GM04503 (cell line): ENCODE data around the gene GRPEL2.
A peak's percentile ranks its signal among the peaks of the same experiment; 100 is the strongest.
"Not testable (repeated sequence)": the region's sequence is repeated elsewhere in the genome, so short reads cannot be mapped to it uniquely, and the experiment has no call there.

Experiments used
- DNase-seq: peaks from one replicate; pipeline ENCODE4 v3.0.0-alpha.2; 2012; ENCODE audit warnings: low read depth

Gene GRPEL2

DNA sequence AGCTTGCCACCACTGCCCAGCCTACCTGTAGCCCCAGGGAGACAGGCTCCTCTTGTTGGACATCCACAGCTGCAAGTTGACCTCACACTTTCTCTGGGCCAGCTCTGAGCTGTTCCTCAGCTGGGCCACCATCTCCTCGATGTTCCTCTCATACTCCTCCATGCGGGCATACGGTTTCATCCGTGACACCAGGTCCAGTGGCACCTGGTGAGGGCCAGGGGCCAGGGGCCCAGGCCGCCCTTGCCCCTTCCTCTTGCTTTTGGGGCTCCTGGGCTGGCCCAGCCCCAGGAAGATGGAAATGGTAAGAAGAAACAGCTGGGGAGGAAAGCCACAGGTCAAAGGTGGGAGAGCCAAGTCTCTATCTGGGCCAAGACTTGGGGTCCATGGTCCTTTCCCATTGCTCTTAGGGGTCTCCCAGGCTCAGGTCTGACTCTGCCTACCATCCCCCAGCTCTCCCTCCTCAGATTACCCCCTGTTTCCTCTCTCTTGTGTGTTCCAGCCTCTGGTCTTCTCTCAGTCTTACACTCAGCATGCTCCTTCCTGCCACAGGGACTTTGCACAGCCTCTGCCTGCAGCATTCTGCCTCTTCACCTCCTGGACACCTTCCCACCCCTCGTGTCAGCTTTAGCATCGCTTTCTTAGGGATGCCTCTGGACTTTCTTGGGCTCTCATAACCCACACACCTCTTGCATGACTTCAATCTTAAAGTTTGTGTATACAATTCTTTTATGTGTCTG lies 31.6 kb downstream of the GRPEL2 start:
- DNase-seq, result no peak

DNA sequence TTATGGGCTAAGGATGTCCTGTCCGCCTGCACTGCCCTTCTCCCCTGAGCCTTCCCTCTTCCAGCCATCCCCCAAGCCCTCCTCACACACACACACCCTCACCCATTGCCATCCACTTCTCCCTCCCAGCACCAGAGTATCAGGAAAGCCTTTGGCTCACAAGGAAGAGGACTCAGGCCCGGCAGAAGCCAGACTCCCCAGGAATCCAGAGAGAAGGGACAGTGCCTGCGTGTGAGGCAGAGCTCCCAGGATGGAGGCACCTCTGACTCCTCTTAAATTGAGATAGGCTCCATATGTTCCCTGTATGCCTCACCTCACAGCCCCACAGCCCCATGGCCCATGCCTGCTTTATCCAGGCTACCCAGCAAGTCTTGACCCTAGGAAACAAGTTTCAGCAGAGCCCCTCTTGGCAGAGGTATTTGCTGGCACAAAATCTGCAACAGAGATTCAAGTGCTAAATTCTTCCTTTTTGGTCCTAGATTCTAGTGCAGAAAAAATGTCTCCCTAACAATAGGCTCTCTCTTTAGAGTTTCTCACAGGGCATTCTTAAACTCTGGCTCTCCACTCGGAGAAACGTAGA lies 33.0 kb downstream of the GRPEL2 start:
- DNase-seq, result no peak

DNA sequence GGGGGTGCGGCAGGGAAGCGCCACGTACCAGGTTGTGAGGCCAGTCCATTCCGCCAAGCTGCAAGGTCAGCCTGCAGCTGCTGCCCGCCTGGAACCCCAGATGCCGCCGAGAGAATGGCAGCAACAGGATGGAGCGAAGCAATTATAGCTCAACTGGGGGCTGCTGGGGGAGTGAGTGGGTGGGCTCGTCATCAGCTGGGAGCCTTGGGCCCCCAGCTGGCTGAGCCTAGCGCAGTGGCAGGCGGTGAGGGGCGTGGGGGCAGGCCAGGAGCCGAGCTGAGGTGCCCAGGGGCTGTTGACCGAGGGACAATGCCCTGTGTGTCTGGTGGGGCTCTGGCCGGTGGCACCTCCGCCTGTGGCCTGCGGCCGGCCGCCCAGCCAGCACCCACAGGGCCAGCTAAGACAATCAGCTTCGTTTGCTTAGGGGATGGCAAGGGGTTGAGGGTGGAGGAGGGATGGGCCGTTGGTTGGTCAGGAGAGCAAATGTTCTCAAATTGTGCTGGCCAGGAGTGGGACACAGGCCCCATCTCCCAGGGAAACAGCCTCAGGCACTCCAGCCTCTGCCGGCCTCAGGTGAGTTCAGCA lies 34.0 kb downstream of the GRPEL2 start, which contains the start of gene IL17B:
TSS of gene IL17B (minus strand) at position 116 of the 585 bp plus-strand sequence. CDS start at position 49, 67 bp downstream.
- DNase-seq, result no peak

DNA sequence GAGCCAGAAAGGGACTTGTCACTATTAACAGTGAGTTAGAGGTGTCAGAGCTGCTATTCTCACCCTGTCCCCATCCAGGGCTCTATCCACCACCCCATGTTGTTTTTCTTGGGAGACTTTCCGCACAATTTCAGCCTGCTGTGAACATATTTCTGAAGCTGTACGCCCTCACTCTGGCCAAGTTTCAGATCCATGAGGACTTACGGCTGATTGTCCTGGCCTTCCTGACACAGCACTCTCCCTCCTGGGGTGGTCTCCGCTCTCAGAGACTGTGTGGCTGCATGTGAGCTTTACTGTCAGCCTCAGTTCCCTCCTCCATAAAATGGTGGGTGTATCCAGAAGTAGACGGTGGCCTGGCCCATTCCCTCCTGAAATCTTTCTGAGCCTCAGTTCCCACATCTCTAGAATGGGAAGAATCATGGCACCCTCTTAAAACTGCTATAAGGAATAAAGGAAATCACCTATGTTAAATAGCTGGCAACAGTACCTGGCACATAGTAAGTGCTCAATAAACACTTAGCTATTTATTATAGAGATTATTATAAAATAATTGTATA lies 34.6 kb downstream of the GRPEL2 start:
- no peak for DNase-seq

DNA sequence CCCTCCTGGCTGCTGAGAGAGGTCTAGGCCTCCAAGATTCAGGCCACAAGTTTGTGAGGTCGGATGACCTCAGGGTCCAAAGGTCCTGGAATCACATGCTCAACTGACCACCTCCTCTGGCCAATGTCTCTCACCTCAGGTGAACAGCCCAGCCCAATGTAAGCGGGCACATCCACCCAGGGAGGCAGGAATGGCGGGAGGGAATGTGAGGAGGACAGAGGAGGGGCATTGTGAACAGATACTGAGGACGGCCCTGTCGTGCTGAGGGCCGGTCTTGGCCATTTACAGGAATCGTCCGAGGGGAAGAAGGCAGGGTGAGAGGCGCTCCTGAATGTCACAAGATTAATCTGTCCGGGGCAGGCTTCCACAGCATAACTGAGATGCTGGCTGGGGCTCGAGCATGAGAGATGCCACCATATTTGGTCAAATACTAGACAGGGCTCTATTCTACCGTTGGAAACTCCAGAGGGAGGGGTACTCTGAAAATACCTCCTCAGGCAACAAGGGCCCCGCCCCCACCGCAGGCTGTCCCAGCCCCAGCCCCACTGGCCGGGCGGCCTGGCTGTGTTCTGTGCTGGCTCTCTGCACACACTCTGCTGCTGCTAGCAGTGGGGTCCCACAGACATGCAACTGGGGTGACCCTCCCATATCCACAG lies 35.3 kb downstream of the GRPEL2 start:
- no peak for DNase-seq

DNA sequence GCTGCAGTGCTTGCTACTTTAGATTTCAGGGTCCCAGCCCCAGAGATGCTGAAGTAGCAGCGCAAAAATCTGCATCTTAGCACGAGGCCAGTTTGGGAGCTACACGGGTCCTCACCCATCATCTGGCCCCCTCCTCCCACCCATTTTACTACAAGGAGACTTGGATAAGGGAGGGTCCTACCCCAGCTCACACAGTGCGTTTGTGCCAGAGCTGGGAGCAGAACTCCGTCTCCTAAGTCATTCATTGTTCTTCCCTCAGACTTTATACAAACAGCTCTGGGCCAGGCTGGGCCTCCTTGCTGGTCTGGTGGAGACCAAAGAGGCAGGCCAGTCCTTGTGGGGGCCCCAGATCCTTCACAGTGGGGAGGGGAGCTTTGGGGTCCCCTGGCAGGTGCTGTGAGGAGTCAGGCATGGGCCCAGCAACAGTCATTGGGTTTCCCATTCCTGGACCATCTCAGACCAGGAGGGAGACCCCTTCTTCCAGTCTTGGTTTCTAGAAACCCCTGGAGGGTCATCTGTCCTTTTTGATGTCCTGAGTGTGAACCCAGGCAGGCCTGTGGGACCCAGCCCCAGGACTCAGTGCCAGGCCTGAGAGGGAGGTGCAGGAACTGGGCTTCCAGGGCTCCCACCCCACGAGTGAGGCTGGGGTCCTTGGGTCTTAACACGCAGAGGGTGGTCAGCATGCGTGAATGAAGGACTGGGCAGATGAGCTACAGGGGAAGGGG lies 36.1 kb downstream of the GRPEL2 start:
- DNase-seq, result no peak

DNA sequence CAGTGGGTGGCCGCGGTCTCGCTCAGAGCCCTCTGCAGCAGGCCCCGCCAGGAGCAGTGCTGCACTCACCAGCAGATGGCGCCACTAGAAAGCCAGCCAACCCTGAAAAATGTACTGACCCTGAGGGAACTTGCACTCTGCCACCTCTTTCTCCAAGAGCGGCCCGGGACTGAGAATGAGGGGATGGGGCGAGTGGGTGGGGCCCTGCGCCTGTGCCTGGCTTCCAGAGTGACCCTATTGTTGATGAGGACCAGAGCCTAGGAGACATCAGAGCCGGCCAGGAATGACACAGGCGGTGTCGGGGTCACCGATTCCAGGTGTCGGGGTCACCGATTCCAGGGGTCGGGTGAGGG lies 36.7 kb downstream of the GRPEL2 start:
- DNase-seq, result no peak

DNA sequence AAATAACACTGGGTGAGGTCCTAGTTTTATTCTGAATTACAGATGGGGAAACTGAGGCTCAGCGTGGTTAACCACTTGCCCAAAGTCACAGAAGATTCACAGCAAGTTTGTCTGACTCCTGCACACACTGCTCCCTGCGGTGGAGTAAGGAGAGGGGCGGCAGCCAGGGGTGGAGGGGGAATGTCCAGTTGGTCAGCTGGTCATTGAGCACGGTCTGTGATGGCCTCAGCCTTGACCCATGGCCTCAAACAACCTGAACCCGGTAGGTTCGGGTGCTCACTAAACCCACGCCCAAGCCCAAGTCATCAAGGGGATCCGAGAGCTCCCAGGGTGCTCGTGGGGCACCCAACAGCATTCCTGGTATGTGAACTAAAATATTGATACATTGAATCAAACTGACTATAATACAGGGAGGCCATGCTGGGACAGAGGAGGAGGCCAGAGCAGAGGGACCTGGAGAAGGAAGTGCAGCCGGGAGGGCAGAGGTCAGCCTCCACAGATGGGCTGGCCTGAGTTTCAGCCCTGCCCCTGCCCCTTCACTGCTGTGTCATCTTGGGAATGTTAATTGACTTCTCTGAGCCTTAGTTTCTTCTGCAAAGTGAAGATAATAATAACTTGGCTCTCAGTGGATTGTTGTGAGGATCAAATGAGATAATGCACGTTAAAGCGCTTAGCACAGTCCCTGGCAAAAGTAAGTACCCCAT lies 37.4 kb downstream of the GRPEL2 start:
- DNase-seq, result no peak

DNA sequence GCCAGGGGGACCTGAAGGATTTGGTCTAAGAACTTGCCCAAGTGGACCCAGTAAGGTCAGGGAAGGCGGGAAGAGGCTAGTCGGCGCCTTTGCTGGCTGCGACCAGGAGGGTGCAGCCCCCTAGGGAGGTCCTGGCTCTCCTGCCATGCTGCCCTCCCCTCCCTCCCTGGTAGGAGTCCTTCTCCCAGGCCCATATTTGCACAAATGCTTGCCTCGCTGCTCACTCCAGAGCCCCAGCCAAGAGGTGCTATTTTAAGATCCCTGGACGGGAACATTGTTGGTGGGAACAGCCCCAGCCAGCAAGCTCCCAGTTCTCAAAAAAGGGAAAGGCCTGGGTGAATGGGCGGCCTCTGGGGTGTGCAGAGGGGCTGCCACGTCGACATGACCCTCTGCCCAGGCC lies 38.1 kb downstream of the GRPEL2 start:
- no peak for DNase-seq

DNA sequence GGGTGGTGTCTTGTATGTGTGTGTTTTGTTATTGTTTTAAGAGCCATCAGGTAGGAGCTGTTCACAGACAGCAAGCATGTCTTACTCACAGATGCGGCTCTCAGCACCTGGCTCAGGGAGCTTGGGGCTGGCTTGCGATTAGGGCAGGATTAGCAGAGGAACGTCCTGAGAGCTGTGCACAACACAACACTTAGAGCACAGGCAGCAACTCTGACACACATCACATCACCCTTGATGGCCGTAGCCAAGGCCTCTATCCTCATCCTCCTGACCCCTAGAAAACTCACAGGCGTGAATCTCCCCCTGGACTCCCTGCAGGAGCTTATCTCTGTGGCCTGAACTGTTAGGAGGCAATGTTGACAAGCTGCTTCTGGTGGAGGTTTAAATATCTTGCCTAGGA lies 40.9 kb downstream of the GRPEL2 start:
- no peak for DNase-seq

DNA sequence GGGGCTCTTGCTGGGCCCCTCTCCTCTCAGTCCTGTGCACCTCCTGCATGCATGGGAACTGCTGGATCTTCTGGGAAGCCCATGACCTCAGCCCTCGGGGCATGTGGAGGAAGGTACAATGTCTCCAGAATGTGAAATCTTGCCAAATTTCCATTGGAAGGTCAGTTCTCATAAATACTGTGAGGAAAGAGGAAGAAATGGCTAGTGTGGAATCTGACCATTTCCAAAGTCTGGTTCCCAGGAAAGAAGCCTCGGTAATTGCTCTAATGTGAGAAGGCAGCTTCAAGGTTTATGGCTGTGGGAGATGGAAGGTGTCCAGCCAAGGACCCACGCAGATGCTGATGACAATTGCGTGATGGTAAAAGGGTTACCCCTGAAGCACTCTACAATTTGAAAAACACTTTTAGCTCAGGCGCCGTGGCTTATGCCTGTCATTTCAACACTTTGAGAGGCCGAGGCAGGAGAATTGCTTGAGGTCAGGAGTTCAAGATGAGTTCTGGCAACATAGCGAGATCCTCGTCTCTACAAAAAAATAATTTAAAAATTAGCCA lies 41.9 kb downstream of the GRPEL2 start:
- peak; percentile 92 for DNase-seq

DNA sequence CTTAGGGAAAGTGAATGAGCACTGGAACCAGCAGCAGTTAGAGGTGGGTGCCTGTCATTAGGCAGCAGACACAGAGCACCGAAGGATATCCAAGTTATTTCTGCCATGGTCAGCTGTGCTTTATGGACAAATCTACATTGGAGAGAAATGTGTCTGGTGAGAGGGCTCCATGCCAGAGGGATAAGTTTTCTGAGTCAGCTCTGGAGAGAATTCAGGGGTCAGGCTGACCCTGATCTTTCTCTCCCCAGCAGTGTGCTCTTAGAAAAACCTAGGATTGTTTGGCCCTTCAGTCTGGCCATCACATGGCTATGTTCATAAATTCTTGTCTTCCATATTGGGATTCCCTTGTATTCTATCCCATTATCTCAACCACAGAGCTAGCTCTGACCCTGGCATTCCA lies 42.7 kb downstream of the GRPEL2 start:
- no peak for DNase-seq

DNA sequence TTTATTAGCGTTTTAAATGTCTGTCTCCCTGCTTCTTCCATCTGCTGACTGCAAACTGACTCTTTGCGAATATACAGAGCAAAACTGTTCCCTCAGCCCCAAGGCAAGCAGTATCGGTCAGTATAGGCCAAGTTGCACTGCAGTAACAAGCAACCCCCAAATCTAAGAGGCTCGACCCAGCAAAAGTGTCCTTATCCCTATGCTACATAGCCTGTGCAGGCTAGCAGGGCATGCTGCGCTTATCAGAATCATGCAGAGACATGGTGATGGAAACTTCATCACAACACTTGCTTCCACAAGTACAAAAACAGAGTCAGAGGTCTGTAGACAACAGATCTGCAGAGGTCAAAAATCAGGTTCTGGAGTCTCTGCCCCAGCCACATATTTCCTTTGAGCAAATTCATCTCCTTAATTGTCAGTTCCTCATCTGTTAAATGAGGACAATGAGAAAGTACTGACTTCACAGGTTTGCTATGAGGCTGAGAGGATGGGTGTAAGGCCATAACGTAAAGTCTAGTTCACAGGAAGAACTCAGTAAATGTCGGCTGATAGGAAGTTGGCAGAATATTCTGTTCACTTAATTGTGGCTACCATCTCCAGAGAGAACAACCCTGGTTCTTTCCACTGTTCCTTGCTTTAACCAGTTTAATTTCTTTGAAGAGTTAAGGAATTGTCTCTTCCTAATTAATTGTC lies 43.3 kb downstream of the GRPEL2 start:
- DNase-seq, result no peak

DNA sequence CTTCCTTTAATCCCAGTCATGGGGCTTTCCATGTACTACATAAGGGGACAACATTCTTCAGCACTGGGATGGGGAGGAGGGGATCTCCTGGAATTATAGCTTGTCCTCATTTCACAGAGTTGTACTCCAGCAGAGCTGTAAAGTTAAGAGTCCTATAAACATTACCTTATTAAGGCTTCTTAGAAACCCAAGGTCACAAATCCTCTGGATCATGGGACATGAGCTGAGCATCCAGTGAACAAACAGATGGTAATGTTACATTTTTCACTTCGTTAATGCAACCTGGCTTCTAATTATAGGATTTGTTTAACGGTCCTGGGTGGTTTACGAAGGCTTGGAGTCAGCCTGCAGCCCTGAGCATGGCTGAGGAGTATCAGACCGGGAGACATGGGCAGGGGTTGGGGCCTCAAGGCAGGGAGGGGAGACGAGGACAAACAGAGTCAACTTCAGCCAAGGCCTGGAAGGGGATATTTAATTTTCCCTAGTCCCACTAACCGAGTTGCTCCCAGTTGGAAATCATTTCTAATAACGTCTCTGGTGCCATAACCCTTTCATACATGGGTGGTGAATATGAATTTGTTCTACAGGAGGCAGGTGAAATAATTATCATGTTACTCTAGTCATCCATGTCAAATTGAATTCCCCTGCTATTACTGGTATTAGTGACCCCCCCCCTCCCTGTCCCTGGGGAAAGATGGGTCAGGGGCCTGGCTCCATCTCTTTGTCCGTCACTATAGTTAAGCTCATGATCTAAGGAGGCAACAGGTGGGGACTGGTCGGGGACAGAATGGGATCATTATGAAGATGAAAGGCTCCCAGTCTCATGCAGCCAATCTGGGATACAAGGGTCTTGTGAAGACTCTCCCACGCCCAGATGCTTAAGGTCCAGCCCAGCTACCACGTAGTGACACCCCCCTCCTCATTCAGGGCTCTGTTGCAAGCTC lies 44.5 kb downstream of the GRPEL2 start:
- DNase-seq, result no peak

DNA sequence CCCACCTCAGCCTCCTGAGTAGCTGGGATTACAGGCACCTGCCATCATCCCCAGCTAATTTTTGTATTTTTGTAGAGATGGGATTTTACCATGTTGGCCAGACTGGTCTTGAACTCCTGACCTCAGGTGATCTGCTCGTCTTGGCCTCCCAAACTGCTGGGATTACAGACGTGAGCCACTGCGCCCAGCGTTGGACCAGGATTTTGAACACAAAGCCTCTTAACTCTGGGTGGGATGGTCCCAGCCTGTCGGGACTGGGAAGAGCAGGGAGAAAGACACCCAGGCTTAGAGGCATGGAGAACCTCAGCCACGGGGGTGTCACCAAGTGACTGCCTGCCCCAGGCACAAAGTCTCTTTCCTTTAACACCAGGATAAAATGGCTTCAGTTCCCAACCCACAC lies 45.8 kb downstream of the GRPEL2 start:
- not testable (repeated sequence) for DNase-seq

DNA sequence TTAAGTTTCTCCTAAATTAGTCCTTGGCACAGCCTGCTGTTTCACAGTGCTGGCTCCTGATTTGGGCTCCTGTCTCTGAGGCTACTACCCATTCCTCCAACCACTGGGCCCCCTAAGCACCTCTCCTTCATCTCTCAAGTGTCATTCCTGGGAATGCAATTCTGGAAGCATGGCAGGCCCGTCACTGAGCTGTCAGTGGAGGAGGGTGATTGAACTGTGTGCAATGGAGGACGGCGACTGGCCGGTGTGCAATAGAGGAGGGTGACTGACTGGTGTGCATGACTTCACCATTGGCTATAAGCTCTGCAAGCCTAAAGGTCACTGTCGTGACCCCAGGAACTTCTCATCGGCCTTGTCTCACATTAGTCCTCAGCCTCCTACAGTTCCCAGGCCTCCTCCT lies 46.2 kb downstream of the GRPEL2 start:
- no peak for DNase-seq

DNA sequence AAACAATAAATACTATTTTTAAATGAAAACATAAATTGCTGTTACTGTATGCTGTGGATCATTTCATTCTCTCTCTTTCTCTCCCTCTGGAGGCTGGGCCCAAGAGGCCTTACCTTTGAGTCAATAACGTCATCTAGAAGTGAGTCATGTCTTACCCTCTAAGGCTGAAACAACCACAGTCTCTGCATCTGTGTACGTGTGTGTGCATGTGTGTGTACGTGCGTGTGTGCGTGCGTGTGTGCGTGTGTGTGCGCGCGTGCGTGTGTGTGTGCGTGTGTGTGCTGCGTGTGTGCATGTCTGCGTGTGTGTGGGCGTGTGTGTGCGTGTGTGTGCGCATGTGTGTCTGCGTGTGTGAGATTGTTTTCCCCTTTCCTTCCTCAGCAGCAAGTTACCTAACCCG lies 47.4 kb downstream of the GRPEL2 start:
- DNase-seq, result no peak

DNA sequence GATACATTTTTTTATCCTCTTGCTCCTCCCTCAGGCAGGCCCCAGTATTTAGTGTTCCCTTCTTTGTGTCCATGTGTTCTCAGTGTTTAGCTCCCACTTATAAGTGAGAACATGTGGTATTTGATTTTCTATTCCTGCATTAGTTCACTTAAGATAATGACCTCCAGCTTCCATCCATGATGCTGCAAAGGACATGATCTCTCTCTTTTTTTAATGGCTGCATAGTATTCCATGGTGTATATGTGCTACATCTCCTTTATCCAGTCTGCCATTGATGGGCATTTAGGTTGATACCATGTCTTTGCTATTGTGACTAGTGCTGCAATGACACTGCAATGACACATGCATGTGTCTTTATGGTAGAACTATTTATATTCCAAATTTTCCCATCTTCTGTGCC lies 49.7 kb downstream of the GRPEL2 start:
- not testable (repeated sequence) for DNase-seq

DNA sequence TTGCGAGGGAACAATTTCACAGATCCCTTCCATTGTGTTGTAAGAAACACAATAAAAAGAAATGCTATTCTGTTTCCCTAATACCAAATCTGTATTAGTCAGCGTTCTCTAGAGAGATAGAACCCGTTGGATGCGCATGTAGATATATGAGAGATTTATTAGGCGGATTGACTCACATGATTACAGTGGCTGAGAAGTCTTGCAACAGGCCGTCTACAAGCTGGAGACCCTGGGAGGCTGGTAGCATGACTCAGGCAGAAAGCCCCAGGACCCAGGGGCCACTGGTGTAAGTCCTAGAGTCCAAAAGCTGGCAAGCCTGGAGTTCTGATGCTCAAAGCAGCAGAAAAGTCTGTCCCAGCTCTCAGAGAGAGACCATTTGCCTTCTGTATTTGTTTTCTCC lies 52.2 kb downstream of the GRPEL2 start:
- peak; percentile 97 for DNase-seq
